GM12878 (cell line): Measurements from ENCODE around the gene ERVMER34-1. TPM values are rescaled to one million over a fixed set of nuclear protein-coding genes. Genes with fewer than 3 reads are reported as not detected.

Source experiments
- CHD4 ChIP-seq: fragments of 200-600 bp; sonication (generic); IDR thresholded peaks from 2 replicates; pipeline ENCODE4 v1.6.1; 2016; ENCODE audit warnings: mild to moderate bottlenecking
- CREB1 ChIP-seq: IDR thresholded peaks from 2 replicates; pipeline ENCODE4 v1.6.1; 2012; ENCODE audit warnings: low read depth, mild to moderate bottlenecking, inconsistent platforms
- E2F4 ChIP-seq: IDR thresholded peaks from 2 replicates; pipeline ENCODE4 v1.6.1; 2012; ENCODE audit warnings: low read depth, low read length, improper control_type of control experiment
- ESRRA ChIP-seq: IDR thresholded peaks from 2 replicates; pipeline ENCODE4 v1.6.1; 2012; ENCODE audit warnings: mild to moderate bottlenecking, low read length, improper control_type of control experiment
- IKZF2 ChIP-seq, 2 experiments: fragments of 450-650 bp; IDR thresholded peaks; 2 replicates each; pipeline ENCODE4 v1.6.1; 2017; ENCODE audit warnings: mild to moderate bottlenecking in 2 of 2, moderate library complexity in 2 of 2
- KLF5 ChIP-seq: fragments of 450-650 bp; IDR thresholded peaks from 2 replicates; pipeline ENCODE4 v1.6.1; 2014; ENCODE audit warnings: mild to moderate bottlenecking; ENCODE audit not compliant: partially characterized antibody
- MTA3 ChIP-seq: IDR thresholded peaks from 2 replicates; pipeline ENCODE4 v1.6.1; 2012; ENCODE audit warnings: low read length, inconsistent platforms, borderline replicate concordance
- NBN ChIP-seq: fragments of 450-650 bp; IDR thresholded peaks from 2 replicates; pipeline ENCODE4 v1.6.1; 2016
- PBX3 ChIP-seq: IDR thresholded peaks from 2 replicates; pipeline ENCODE4 v1.6.1; 2011; ENCODE audit warnings: mild to moderate bottlenecking, low read depth, low read length, moderate library complexity; ENCODE audit not compliant: insufficient replicate concordance
- POU2F2 ChIP-seq: IDR thresholded peaks from 3 replicates; pipeline ENCODE4 v1.6.1; 2011; ENCODE audit warnings: low read depth, mild to moderate bottlenecking, low read length, borderline replicate concordance
- SRF ChIP-seq, 2 experiments: IDR thresholded peaks; 2 replicates each; pipeline ENCODE4 v1.6.1; 2011; ENCODE audit warnings: low read depth in 2 of 2, low read length in 2 of 2, mild to moderate bottlenecking in 1 of 2, moderate library complexity in 1 of 2
- SUPT20H ChIP-seq: IDR thresholded peaks from 2 replicates; pipeline ENCODE4 v1.6.1; 2011; ENCODE audit warnings: low read depth, mild to moderate bottlenecking, low read length, moderate library complexity, borderline replicate concordance; ENCODE audit not compliant: control insufficient read depth
- SUZ12 ChIP-seq: fragments of 200-600 bp; sonication (generic); IDR thresholded peaks from one replicate; pipeline ENCODE4 v1.6.1; 2018; ENCODE audit warnings: antibody characterized with exemption, mild to moderate bottlenecking; ENCODE audit not compliant: unreplicated experiment
- ZNF24 ChIP-seq: fragments of 450-650 bp; IDR thresholded peaks from 2 replicates; pipeline ENCODE4 v1.6.1; 2017; ENCODE audit warnings: antibody characterized with exemption, mild to moderate bottlenecking
- polyA plus RNA-seq, 11 experiments: library from polyadenylated mRNA; depleted of rRNA in 4 of 11; unstranded in 6 of 11; stranded (reverse) in 5 of 11; fragments of >200 nt; fragmentation: Nextera tagmentation in 4 of 11; fragmentation: Illumina TruSeq in 1 of 11; extraction: Ambion mirVana in 4 of 11; extraction: Trizol in 1 of 11; gene quantifications; 1 replicate in 1 of 11; 2 replicates in 10 of 11; pipeline versions ENCODE4 v1.2.1 to v1.2.3, GENCODE V29; 2011 to 2016; ENCODE audit warnings: inconsistent platforms in 2 of 11, missing spikeins in 2 of 11, low read depth in 1 of 11
- total RNA-seq, 4 experiments: library from RNA; depleted of rRNA in 3 of 4; stranded (reverse); fragments of >200 nt in 3 of 4; fragmentation: Illumina TruSeq in 1 of 4; extraction: Trizol in 1 of 4; gene quantifications; 2 replicates each; pipeline versions ENCODE4 v1.2.1 to v1.2.3, GENCODE V29; 2013 to 2021
- TF ChIP-seq, protein P1 (sequence below): fragments of 150-350 bp; IDR thresholded peaks from 2 replicates; pipeline ENCODE4 v1.6.1; 2014; ENCODE audit warnings: mild to moderate bottlenecking, low read depth, low read length
- TF ChIP-seq, protein P2 (sequence below): fragments of 450-650 bp; IDR thresholded peaks from 2 replicates; pipeline ENCODE4 v1.6.1; 2018; ENCODE audit warnings: borderline replicate concordance, mild to moderate bottlenecking; ENCODE audit not compliant: partially characterized antibody
- TF ChIP-seq, protein P3 (sequence below): fragments of 450-650 bp; IDR thresholded peaks from 2 replicates; pipeline ENCODE4 v1.6.1; 2017; ENCODE audit warnings: borderline replicate concordance
- TF ChIP-seq, protein P4 (sequence below): fragments of 450-650 bp; formaldehyde crosslinking; IDR thresholded peaks from 2 replicates; pipeline ENCODE4 v1.4.0; 2022; ENCODE audit warnings: mild to moderate bottlenecking, moderate library complexity

Gene ERVMER34-1
- total and polyA plus RNA-seq, 10 of the 15 experiments (the other 5 are each of a cell fraction or from before 2014, with no cell fraction given), result not detected

GRCh38 chr4:52712251-52713130, 38.7 kb downstream of the ERVMER34-1 start (continued):
- TF ChIP-seq ZNF24 (no peak), KLF5 (peak; percentile 71), NBN (no peak), ESRRA (no peak), SUPT20H (no peak), POU2F2 (peak; percentile 90; the same call in 2 of the 3 replicates), E2F4 (no peak), CHD4 (no peak), IKZF2 (IDR thresholded peaks at IDR 0.05) (peak; percentile 27 to 66; a peak in 3 of 4 replicates), MTA3 (no peak), PBX3 (peak; percentile 42), CREB1 (peak; percentile 77), SRF (IDR thresholded peaks at IDR 0.05; ENCODE audit: low read depth in 2 of 2, low read length in 2 of 2) (peak in 1 of 2 experiments; percentile 19; a peak in 1 of 4 replicates), SUZ12 (no peak)
- TF ChIP-seq, protein P1, sequence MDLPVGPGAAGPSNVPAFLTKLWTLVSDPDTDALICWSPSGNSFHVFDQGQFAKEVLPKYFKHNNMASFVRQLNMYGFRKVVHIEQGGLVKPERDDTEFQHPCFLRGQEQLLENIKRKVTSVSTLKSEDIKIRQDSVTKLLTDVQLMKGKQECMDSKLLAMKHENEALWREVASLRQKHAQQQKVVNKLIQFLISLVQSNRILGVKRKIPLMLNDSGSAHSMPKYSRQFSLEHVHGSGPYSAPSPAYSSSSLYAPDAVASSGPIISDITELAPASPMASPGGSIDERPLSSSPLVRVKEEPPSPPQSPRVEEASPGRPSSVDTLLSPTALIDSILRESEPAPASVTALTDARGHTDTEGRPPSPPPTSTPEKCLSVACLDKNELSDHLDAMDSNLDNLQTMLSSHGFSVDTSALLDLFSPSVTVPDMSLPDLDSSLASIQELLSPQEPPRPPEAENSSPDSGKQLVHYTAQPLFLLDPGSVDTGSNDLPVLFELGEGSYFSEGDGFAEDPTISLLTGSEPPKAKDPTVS, result no peak
- TF ChIP-seq, protein P2, sequence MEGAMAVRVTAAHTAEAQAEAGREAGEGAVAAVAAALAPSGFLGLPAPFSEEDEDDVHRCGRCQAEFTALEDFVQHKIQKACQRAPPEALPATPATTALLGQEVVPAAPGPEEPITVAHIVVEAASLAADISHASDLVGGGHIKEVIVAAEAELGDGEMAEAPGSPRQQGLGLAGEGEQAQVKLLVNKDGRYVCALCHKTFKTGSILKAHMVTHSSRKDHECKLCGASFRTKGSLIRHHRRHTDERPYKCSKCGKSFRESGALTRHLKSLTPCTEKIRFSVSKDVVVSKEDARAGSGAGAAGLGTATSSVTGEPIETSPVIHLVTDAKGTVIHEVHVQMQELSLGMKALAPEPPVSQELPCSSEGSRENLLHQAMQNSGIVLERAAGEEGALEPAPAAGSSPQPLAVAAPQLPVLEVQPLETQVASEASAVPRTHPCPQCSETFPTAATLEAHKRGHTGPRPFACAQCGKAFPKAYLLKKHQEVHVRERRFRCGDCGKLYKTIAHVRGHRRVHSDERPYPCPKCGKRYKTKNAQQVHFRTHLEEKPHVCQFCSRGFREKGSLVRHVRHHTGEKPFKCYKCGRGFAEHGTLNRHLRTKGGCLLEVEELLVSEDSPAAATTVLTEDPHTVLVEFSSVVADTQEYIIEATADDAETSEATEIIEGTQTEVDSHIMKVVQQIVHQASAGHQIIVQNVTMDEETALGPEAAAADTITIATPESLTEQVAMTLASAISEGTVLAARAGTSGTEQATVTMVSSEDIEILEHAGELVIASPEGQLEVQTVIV, result no peak
- TF ChIP-seq, protein P3, sequence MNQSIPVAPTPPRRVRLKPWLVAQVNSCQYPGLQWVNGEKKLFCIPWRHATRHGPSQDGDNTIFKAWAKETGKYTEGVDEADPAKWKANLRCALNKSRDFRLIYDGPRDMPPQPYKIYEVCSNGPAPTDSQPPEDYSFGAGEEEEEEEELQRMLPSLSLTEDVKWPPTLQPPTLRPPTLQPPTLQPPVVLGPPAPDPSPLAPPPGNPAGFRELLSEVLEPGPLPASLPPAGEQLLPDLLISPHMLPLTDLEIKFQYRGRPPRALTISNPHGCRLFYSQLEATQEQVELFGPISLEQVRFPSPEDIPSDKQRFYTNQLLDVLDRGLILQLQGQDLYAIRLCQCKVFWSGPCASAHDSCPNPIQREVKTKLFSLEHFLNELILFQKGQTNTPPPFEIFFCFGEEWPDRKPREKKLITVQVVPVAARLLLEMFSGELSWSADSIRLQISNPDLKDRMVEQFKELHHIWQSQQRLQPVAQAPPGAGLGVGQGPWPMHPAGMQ, result no peak
- TF ChIP-seq, protein P4, sequence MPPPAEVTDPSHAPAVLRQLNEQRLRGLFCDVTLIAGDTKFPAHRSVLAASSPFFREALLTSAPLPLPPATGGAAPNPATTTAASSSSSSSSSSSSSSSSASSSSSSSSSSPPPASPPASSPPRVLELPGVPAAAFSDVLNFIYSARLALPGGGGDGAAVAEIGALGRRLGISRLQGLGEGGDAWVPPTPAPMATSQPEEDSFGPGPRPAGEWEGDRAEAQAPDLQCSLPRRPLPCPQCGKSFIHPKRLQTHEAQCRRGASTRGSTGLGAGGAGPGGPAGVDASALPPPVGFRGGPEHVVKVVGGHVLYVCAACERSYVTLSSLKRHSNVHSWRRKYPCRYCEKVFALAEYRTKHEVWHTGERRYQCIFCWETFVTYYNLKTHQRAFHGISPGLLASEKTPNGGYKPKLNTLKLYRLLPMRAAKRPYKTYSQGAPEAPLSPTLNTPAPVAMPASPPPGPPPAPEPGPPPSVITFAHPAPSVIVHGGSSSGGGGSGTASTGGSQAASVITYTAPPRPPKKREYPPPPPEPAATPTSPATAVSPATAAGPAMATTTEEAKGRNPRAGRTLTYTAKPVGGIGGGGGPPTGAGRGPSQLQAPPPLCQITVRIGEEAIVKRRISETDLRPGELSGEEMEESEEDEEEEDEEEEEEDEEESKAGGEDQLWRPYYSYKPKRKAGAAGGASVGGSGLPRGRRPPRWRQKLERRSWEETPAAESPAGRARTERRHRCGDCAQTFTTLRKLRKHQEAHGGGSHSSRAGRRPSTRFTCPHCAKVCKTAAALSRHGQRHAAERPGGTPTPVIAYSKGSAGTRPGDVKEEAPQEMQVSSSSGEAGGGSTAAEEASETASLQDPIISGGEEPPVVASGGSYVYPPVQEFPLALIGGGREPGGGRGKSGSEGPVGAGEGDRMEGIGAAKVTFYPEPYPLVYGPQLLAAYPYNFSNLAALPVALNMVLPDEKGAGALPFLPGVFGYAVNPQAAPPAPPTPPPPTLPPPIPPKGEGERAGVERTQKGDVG (CRISPR knock-in tag), result no peak
